K562 (cell line): ENCODE results near the gene TRABD2B. TPM values are rescaled to one million over a fixed set of nuclear protein-coding genes. Genes with fewer than 3 reads are reported as not detected.
A peak's percentile ranks its signal among the peaks of the same experiment; 100 is the strongest.

Experiments
- CREM ChIP-seq: IDR thresholded peaks from 2 replicates; pipeline ENCODE4 v1.6.1; 2014; ENCODE audit warnings: antibody characterized with exemption, low read depth
- ELK3 ChIP-seq: fragments of 450-650 bp; formaldehyde crosslinking; IDR thresholded peaks from 2 replicates; pipeline ENCODE4 v1.4.0; 2020; ENCODE audit warnings: mild to moderate bottlenecking
- ESRRB ChIP-seq: fragments of 250-450 bp; sonication (Bioruptor Pico); IDR thresholded peaks from 2 replicates; pipeline ENCODE4 v1.5.0; 2020; ENCODE audit warnings: mild to moderate bottlenecking, moderate library complexity, borderline replicate concordance
- EWSR1 ChIP-seq: fragments of 450-650 bp; IDR thresholded peaks from 2 replicates; pipeline ENCODE4 v1.6.1; 2018; ENCODE audit warnings: borderline replicate concordance, mild to moderate bottlenecking, low read depth, moderate library complexity; ENCODE audit not compliant: partially characterized antibody
- JUND ChIP-seq, 2 experiments: IDR thresholded peaks; 2 replicates in 1 of 2; 3 replicates in 1 of 2; pipeline ENCODE4 v1.6.1; 2011; ENCODE audit warnings: borderline replicate concordance in 2 of 2, low read depth in 2 of 2, low read length in 2 of 2, improper control_type of control experiment in 1 of 2, missing biosample characterization in 1 of 2, missing genetic modification characterization in 1 of 2, missing genetic modification reagents in 1 of 2
- KLF16 ChIP-seq: IDR thresholded peaks from 2 replicates; pipeline ENCODE4 v1.6.1; 2016; ENCODE audit warnings: antibody characterized with exemption
- NR2C1 ChIP-seq, 2 experiments: fragments of 450-650 bp; IDR thresholded peaks; 2 replicates each; pipeline ENCODE4 v1.6.1; 2017; ENCODE audit warnings: mild to moderate bottlenecking in 2 of 2, antibody characterized with exemption in 1 of 2, inconsistent platforms in 1 of 2, missing compliant biosample characterization in 1 of 2, missing genetic modification characterization in 1 of 2
- POLR2A ChIP-seq: fragments of 450-650 bp; conservative IDR thresholded peaks from 2 replicates; pipeline ENCODE4 v1.6.1; 2016
- RB1 ChIP-seq: fragments of 450-650 bp; IDR thresholded peaks from 2 replicates; pipeline ENCODE4 v1.6.1; 2017; ENCODE audit warnings: low read depth, mild to moderate bottlenecking
- SMC3 ChIP-seq: conservative IDR thresholded peaks from 2 replicates; pipeline ENCODE4 v1.6.1; 2011; ENCODE audit warnings: low read depth, low read length, improper control_type of control experiment; ENCODE audit not compliant: insufficient read depth
- ZNF143 ChIP-seq: sonication (generic); formaldehyde crosslinking; IDR thresholded peaks from 2 replicates; pipeline ENCODE4 v1.9.0; 2022; ENCODE audit warnings: mild to moderate bottlenecking, missing genetic modification reagents
- polyA plus RNA-seq, 8 experiments: library from polyadenylated mRNA; depleted of rRNA in 4 of 8; stranded (reverse) in 5 of 8; unstranded in 3 of 8; fragments of >200 nt; fragmentation: Nextera tagmentation in 2 of 8; fragmentation: Illumina TruSeq in 1 of 8; extraction: Ambion mirVana in 2 of 8; extraction: Trizol in 1 of 8; gene quantifications; 2 replicates each; pipeline versions ENCODE4 v1.2.1 to v1.2.3, GENCODE V29; 2011 to 2014; ENCODE audit warnings: inconsistent platforms in 1 of 8, missing spikeins in 1 of 8
- total RNA-seq, 7 experiments: library from RNA; depleted of rRNA in 6 of 7; stranded (reverse); fragments of >200 nt in 6 of 7; fragmentation: Illumina TruSeq in 2 of 7; extraction: Trizol in 2 of 7; gene quantifications; 2 replicates each; pipeline versions ENCODE4 v1.2.1 to v1.2.3, GENCODE V29; 2011 to 2021; ENCODE audit warnings: low replicate concordance in 1 of 7
- TF ChIP-seq, protein P1 (sequence below): fragments of 250-450 bp; sonication (Bioruptor Pico); IDR thresholded peaks from 2 replicates; pipeline ENCODE4 v1.9.0; 2021; ENCODE audit warnings: mild to moderate bottlenecking, inconsistent platforms
- TF ChIP-seq, protein P2 (sequence below): sonication (generic); formaldehyde crosslinking; IDR thresholded peaks from 2 replicates; pipeline ENCODE4 v1.8.1; 2023; ENCODE audit warnings: missing genetic modification reagents, mild to moderate bottlenecking, borderline replicate concordance
- TF ChIP-seq, protein P3 (sequence below): sonication (generic); formaldehyde crosslinking; IDR thresholded peaks from 2 replicates; pipeline ENCODE4 v1.8.0; 2022; ENCODE audit warnings: missing genetic modification reagents, mild to moderate bottlenecking, moderate library complexity, borderline replicate concordance
- TF ChIP-seq, protein P4 (sequence below): IDR thresholded peaks from 3 replicates; pipeline ENCODE4 v1.6.1; 2011; ENCODE audit warnings: borderline replicate concordance, mild to moderate bottlenecking; ENCODE audit not compliant: insufficient read length, insufficient read depth

Gene TRABD2B
- total and polyA plus RNA-seq, 9 of the 15 experiments (the other 6 are each of a cell fraction or from before 2014, with no cell fraction given) = not detected

- TF ChIP-seq JUND (IDR thresholded peaks at IDR 0.05; ENCODE audit: borderline replicate concordance, low read depth, low read length) (peak; percentile 22; the same call in 1 of the 2 replicates), JUND (tag; IDR thresholded peaks at IDR 0.05; ENCODE audit: borderline replicate concordance, low read depth, low read length) (no peak), CREM (peak; percentile 57), NR2C1 (IDR thresholded peaks at IDR 0.05) (peak; percentile 64; the same call in 1 of the 2 replicates), NR2C1 (tag; IDR thresholded peaks at IDR 0.05) (peak; percentile 66), POLR2A (no peak), EWSR1 (no peak), RB1 (0 out of 2 replicates have a peak, but pooled peaks have one; percentile 47), ELK3 (CRISPR knock-in tag) (no peak), KLF16 (0 out of 2 replicates have a peak, but pooled peaks have one; percentile 10), ZNF143 (CRISPR knock-in tag) (no peak), SMC3 (peak; percentile 64), ESRRB (CRISPR knock-in tag) (no peak)
- TF ChIP-seq, protein P1, sequence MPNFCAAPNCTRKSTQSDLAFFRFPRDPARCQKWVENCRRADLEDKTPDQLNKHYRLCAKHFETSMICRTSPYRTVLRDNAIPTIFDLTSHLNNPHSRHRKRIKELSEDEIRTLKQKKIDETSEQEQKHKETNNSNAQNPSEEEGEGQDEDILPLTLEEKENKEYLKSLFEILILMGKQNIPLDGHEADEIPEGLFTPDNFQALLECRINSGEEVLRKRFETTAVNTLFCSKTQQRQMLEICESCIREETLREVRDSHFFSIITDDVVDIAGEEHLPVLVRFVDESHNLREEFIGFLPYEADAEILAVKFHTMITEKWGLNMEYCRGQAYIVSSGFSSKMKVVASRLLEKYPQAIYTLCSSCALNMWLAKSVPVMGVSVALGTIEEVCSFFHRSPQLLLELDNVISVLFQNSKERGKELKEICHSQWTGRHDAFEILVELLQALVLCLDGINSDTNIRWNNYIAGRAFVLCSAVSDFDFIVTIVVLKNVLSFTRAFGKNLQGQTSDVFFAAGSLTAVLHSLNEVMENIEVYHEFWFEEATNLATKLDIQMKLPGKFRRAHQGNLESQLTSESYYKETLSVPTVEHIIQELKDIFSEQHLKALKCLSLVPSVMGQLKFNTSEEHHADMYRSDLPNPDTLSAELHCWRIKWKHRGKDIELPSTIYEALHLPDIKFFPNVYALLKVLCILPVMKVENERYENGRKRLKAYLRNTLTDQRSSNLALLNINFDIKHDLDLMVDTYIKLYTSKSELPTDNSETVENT (CRISPR knock-in tag) = no peak
- TF ChIP-seq, protein P2, sequence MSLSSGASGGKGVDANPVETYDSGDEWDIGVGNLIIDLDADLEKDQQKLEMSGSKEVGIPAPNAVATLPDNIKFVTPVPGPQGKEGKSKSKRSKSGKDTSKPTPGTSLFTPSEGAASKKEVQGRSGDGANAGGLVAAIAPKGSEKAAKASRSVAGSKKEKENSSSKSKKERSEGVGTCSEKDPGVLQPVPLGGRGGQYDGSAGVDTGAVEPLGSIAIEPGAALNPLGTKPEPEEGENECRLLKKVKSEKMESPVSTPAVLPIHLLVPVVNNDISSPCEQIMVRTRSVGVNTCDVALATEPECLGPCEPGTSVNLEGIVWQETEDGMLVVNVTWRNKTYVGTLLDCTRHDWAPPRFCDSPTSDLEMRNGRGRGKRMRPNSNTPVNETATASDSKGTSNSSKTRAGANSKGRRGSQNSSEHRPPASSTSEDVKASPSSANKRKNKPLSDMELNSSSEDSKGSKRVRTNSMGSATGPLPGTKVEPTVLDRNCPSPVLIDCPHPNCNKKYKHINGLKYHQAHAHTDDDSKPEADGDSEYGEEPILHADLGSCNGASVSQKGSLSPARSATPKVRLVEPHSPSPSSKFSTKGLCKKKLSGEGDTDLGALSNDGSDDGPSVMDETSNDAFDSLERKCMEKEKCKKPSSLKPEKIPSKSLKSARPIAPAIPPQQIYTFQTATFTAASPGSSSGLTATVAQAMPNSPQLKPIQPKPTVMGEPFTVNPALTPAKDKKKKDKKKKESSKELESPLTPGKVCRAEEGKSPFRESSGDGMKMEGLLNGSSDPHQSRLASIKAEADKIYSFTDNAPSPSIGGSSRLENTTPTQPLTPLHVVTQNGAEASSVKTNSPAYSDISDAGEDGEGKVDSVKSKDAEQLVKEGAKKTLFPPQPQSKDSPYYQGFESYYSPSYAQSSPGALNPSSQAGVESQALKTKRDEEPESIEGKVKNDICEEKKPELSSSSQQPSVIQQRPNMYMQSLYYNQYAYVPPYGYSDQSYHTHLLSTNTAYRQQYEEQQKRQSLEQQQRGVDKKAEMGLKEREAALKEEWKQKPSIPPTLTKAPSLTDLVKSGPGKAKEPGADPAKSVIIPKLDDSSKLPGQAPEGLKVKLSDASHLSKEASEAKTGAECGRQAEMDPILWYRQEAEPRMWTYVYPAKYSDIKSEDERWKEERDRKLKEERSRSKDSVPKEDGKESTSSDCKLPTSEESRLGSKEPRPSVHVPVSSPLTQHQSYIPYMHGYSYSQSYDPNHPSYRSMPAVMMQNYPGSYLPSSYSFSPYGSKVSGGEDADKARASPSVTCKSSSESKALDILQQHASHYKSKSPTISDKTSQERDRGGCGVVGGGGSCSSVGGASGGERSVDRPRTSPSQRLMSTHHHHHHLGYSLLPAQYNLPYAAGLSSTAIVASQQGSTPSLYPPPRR (CRISPR knock-in tag) = no peak
- TF ChIP-seq, protein P3, sequence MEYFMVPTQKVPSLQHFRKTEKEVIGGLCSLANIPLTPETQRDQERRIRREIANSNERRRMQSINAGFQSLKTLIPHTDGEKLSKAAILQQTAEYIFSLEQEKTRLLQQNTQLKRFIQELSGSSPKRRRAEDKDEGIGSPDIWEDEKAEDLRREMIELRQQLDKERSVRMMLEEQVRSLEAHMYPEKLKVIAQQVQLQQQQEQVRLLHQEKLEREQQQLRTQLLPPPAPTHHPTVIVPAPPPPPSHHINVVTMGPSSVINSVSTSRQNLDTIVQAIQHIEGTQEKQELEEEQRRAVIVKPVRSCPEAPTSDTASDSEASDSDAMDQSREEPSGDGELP (CRISPR knock-in tag) = peak; percentile 51; the same call in 1 of the 2 replicates
- TF ChIP-seq, protein P4, sequence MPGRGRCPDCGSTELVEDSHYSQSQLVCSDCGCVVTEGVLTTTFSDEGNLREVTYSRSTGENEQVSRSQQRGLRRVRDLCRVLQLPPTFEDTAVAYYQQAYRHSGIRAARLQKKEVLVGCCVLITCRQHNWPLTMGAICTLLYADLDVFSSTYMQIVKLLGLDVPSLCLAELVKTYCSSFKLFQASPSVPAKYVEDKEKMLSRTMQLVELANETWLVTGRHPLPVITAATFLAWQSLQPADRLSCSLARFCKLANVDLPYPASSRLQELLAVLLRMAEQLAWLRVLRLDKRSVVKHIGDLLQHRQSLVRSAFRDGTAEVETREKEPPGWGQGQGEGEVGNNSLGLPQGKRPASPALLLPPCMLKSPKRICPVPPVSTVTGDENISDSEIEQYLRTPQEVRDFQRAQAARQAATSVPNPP = no peak
Observed at GRCh38 chr1:47755101-47755990, 241.8 kb downstream of the TRABD2B start (continued).
